Measurements from ENCODE around the gene HOXA11.

Gene HOXA11

GRCh38 chr7:27185013-27185853, at the start of gene HOXA11:
HOXA11 (minus strand) TSS chr7:27185232; CDS start chr7:27185144, 88 bp downstream.
- peak within 1 kb of the TSS; percentile 68 for H3K4me3 Mint-ChIP-seq
- H3K36me3 Mint-ChIP-seq (ENCODE audit: low read depth): no peaks in the 10 kb centered on the region
- peaks cover 54% of the 10 kb centered on the region for H3K4me1 Mint-ChIP-seq (ENCODE audit: low read depth)
- peaks cover 96% of the 10 kb centered on the region for H3K27me3 Mint-ChIP-seq
- no peak for DNase-seq
- H3K27ac Mint-ChIP-seq: peak within 1 kb of the TSS; percentile 76
- no peaks in the 10 kb centered on the region for H3K9me3 Mint-ChIP-seq

GRCh38 chr7:27229448-27229847, 44.4 kb upstream of the HOXA11 start:
- H3K36me3 Mint-ChIP-seq (ENCODE audit: low read depth): no peaks in the 10 kb centered on the region
- H3K4me1 Mint-ChIP-seq (ENCODE audit: low read depth): no peaks in the 10 kb centered on the region
- no peak for DNase-seq
- H3K4me3 Mint-ChIP-seq: no peak overlapping the region
- H3K27me3 Mint-ChIP-seq: peaks cover 76% of the 10 kb centered on the region
- no peak overlapping the region for H3K27ac Mint-ChIP-seq
- no peaks in the 10 kb centered on the region for H3K9me3 Mint-ChIP-seq

- Mint-ChIP-seq H3K27ac (peak overlapping the region; percentile 72), H3K4me3 (no peak overlapping the region), H3K4me1 (ENCODE audit: low read depth) (peaks cover 5% of the 10 kb centered on the region), H3K27me3 (peaks cover 85% of the 10 kb centered on the region), H3K36me3 (ENCODE audit: low read depth) (no peaks in the 10 kb centered on the region), H3K9me3 (no peaks in the 10 kb centered on the region)
- no peak for DNase-seq
Measured at GRCh38 chr7:27224983-27225934, 40.2 kb upstream of the HOXA11 start.

- no peak overlapping the region for H3K27ac Mint-ChIP-seq
- no peaks in the 10 kb centered on the region for H3K36me3 Mint-ChIP-seq (ENCODE audit: low read depth)
- H3K27me3 Mint-ChIP-seq: peaks cover 86% of the 10 kb centered on the region
- H3K9me3 Mint-ChIP-seq: no peaks in the 10 kb centered on the region
- no peak for DNase-seq
- H3K4me1 Mint-ChIP-seq (ENCODE audit: low read depth): peaks cover 11% of the 10 kb centered on the region
- H3K4me3 Mint-ChIP-seq: no peak overlapping the region
Measured at GRCh38 chr7:27223941-27224575, 39.0 kb upstream of the HOXA11 start.

GRCh38 chr7:27221201-27221797, 36.3 kb upstream of the HOXA11 start:
- Mint-ChIP-seq H3K36me3 (ENCODE audit: low read depth) (no peaks in the 10 kb centered on the region), H3K4me3 (no peak overlapping the region), H3K4me1 (ENCODE audit: low read depth) (peaks cover 11% of the 10 kb centered on the region), H3K27me3 (peaks cover 84% of the 10 kb centered on the region), H3K27ac (no peak overlapping the region), H3K9me3 (no peaks in the 10 kb centered on the region)
- DNase-seq: no peak

- H3K4me3 Mint-ChIP-seq: no peak overlapping the region
Measured at GRCh38 chr7:27220440-27220955, 35.5 kb upstream of the HOXA11 start.

GRCh38 chr7:27219821-27220220, 34.8 kb upstream of the HOXA11 start:
- Mint-ChIP-seq H3K27ac (no peak overlapping the region), H3K36me3 (ENCODE audit: low read depth) (no peaks in the 10 kb centered on the region), H3K4me3 (no peak overlapping the region), H3K9me3 (no peaks in the 10 kb centered on the region), H3K4me1 (ENCODE audit: low read depth) (peaks cover 11% of the 10 kb centered on the region), H3K27me3 (peaks cover 86% of the 10 kb centered on the region)
- DNase-seq: no peak

More at GRCh38 chr7:27220440-27220955, 35.5 kb upstream of the HOXA11 start:
- no peaks in the 10 kb centered on the region for H3K9me3 Mint-ChIP-seq
- DNase-seq: no peak
- no peaks in the 10 kb centered on the region for H3K36me3 Mint-ChIP-seq (ENCODE audit: low read depth)
- peaks cover 86% of the 10 kb centered on the region for H3K27me3 Mint-ChIP-seq
- H3K4me1 Mint-ChIP-seq (ENCODE audit: low read depth): peaks cover 11% of the 10 kb centered on the region
- no peak overlapping the region for H3K27ac Mint-ChIP-seq

GRCh38 chr7:27217951-27218350, 32.9 kb upstream of the HOXA11 start:
- no peaks in the 10 kb centered on the region for H3K9me3 Mint-ChIP-seq
- no peak overlapping the region for H3K27ac Mint-ChIP-seq
- DNase-seq: no peak
- H3K36me3 Mint-ChIP-seq (ENCODE audit: low read depth): no peaks in the 10 kb centered on the region
- H3K4me1 Mint-ChIP-seq (ENCODE audit: low read depth): peaks cover 13% of the 10 kb centered on the region
- H3K27me3 Mint-ChIP-seq: peaks cover 90% of the 10 kb centered on the region
- no peak overlapping the region for H3K4me3 Mint-ChIP-seq

- Mint-ChIP-seq H3K27me3 (peaks cover 93% of the 10 kb centered on the region), H3K4me3 (no peak overlapping the region), H3K36me3 (ENCODE audit: low read depth) (no peaks in the 10 kb centered on the region), H3K27ac (no peak overlapping the region), H3K4me1 (ENCODE audit: low read depth) (peaks cover 17% of the 10 kb centered on the region), H3K9me3 (no peaks in the 10 kb centered on the region)
- DNase-seq: no peak
Measured at GRCh38 chr7:27215356-27215755, 30.3 kb upstream of the HOXA11 start.

GRCh38 chr7:27214239-27214950, 29.4 kb upstream of the HOXA11 start:
- H3K4me1 Mint-ChIP-seq (ENCODE audit: low read depth): peaks cover 13% of the 10 kb centered on the region
- no peak overlapping the region for H3K27ac Mint-ChIP-seq
- H3K27me3 Mint-ChIP-seq: peaks cover 93% of the 10 kb centered on the region
- no peaks in the 10 kb centered on the region for H3K36me3 Mint-ChIP-seq (ENCODE audit: low read depth)
- DNase-seq: no peak
- no peaks in the 10 kb centered on the region for H3K9me3 Mint-ChIP-seq
- no peak overlapping the region for H3K4me3 Mint-ChIP-seq

- H3K36me3 Mint-ChIP-seq (ENCODE audit: low read depth): no peaks in the 10 kb centered on the region
- H3K4me1 Mint-ChIP-seq (ENCODE audit: low read depth): peaks cover 13% of the 10 kb centered on the region
- DNase-seq: no peak
- no peaks in the 10 kb centered on the region for H3K9me3 Mint-ChIP-seq
- H3K27me3 Mint-ChIP-seq: peaks cover 94% of the 10 kb centered on the region
- no peak overlapping the region for H3K4me3 Mint-ChIP-seq
- H3K27ac Mint-ChIP-seq: no peak overlapping the region
Measured at GRCh38 chr7:27213433-27214238, 28.6 kb upstream of the HOXA11 start.

- Mint-ChIP-seq H3K27me3 (peaks cover 96% of the 10 kb centered on the region), H3K36me3 (ENCODE audit: low read depth) (no peaks in the 10 kb centered on the region), H3K4me1 (ENCODE audit: low read depth) (peaks cover 13% of the 10 kb centered on the region), H3K4me3 (no peak overlapping the region), H3K9me3 (no peaks in the 10 kb centered on the region), H3K27ac (no peak overlapping the region)
- DNase-seq: no peak
Measured at GRCh38 chr7:27212497-27213432, 27.7 kb upstream of the HOXA11 start.
